Activated CD4-positive, alpha-beta memory T cell treated with anti-CD3 and anti-CD28 coated beads, Interleukin-2, amount 10 ng/mL, durations not matched to agents 7 days and 5 days (primary cell): ENCODE results near the gene NEMP2. TPM values are rescaled to one million over a fixed set of nuclear protein-coding genes. Genes with fewer than 3 reads are reported as not detected.

Experiments used
- CTCF ChIA-PET: fragments of 350-600 bp; sonication (Branson Sonifier 250); formaldehyde crosslinking; loops from one replicate; lab custom pipeline; 2021; ENCODE audit warnings: antibody characterized with exemption, inconsistent platforms; lab: Charles Lee
- POLR2A ChIA-PET: fragments of 350-600 bp; sonication (Branson Sonifier 250); formaldehyde crosslinking; loops from one replicate; lab custom pipeline; 2021; ENCODE audit warnings: antibody characterized with exemption; lab: Charles Lee
- DNase-seq: peaks from one replicate; pipeline ENCODE4 v3.0.0-alpha.2; 2020
- H3K27ac Mint-ChIP-seq: one replicate; pipeline ENCODE4 v1.8.0; 2021; ENCODE audit warnings: mild to moderate bottlenecking, mixed read lengths
- H3K27me3 Mint-ChIP-seq: one replicate; pipeline ENCODE4 v1.8.0; 2021; ENCODE audit warnings: mixed read lengths
- H3K36me3 Mint-ChIP-seq: one replicate; pipeline ENCODE4 v1.8.0; 2021; ENCODE audit warnings: low read depth, mixed read lengths
- H3K4me1 Mint-ChIP-seq: one replicate; pipeline ENCODE4 v1.8.0; 2021; ENCODE audit warnings: mixed read lengths
- H3K4me3 Mint-ChIP-seq: one replicate; pipeline ENCODE4 v1.8.0; 2021; ENCODE audit warnings: mild to moderate bottlenecking, mixed read lengths
- H3K9me3 Mint-ChIP-seq: one replicate; pipeline ENCODE4 v1.8.0; 2021; ENCODE audit warnings: mixed read lengths
- total RNA-seq, 2 experiments: library from RNA; stranded (reverse); gene quantifications; one replicate each; pipeline ENCODE4 v1.2.3, GENCODE V29; 2021

Gene NEMP2
- total RNA-seq, 2 experiments from 2014 or later: 18.9 to 19.1 TPM

- ChIA-PET CTCF (interaction anchor here (1.4 kb wide), 1 partner anchor 108 kb away, joined by 3 read pairs; no protein-coding TSS in a partner anchor), POLR2A (no interaction called here)
- Mint-ChIP-seq H3K27me3 (no peaks in the 10 kb centered on the region), H3K4me1 (peaks cover 5% of the 10 kb centered on the region), H3K27ac (no peak overlapping the region), H3K9me3 (peaks cover 13% of the 10 kb centered on the region), H3K4me3 (no peak overlapping the region), H3K36me3 (peaks cover 7% of the 10 kb centered on the region)
- no peak for DNase-seq
Measured at GRCh38 chr2:190571686-190572085, 37.2 kb upstream of the NEMP2 start.

- no peaks in the 10 kb centered on the region for H3K27me3 Mint-ChIP-seq
- H3K4me3 Mint-ChIP-seq: no peak overlapping the region
- DNase-seq: no peak
- ChIA-PET CTCF (interaction anchor here (1.4 kb wide), 1 partner anchor 109 kb away, joined by 3 read pairs; no protein-coding TSS in a partner anchor), POLR2A (interaction anchor here (0.9 kb wide), 1 partner anchor 9 kb away, joined by 3 read pairs; no protein-coding TSS in a partner anchor)
- H3K27ac Mint-ChIP-seq: no peak overlapping the region
- peaks cover 7% of the 10 kb centered on the region for H3K36me3 Mint-ChIP-seq
- peaks cover 15% of the 10 kb centered on the region for H3K9me3 Mint-ChIP-seq
- H3K4me1 Mint-ChIP-seq: peaks cover 5% of the 10 kb centered on the region
Measured at GRCh38 chr2:190570871-190571270, 36.3 kb upstream of the NEMP2 start.

GRCh38 chr2:190569994-190570755, 35.7 kb upstream of the NEMP2 start:
- H3K9me3 Mint-ChIP-seq: peaks cover 19% of the 10 kb centered on the region
- no peak for DNase-seq
- H3K27me3 Mint-ChIP-seq: no peaks in the 10 kb centered on the region
- H3K27ac Mint-ChIP-seq: no peak overlapping the region
- H3K4me3 Mint-ChIP-seq: no peak overlapping the region
- no peaks in the 10 kb centered on the region for H3K4me1 Mint-ChIP-seq
- H3K36me3 Mint-ChIP-seq: peaks cover 7% of the 10 kb centered on the region
- CTCF ChIA-PET: interaction anchor here (1.0 kb wide), 1 partner anchor 19 kb away, joined by 4 read pairs; no protein-coding TSS in a partner anchor
- POLR2A ChIA-PET: interaction anchor here (0.9 kb wide), 1 partner anchor 8 kb away, joined by 3 read pairs; no protein-coding TSS in a partner anchor

- no peak for DNase-seq
- CTCF ChIA-PET: no interaction called here
Measured at GRCh38 chr2:190564838-190565237, 30.3 kb upstream of the NEMP2 start.

GRCh38 chr2:190563646-190564045, 29.1 kb upstream of the NEMP2 start:
- POLR2A ChIA-PET: no interaction called here
- no peak overlapping the region for H3K4me3 Mint-ChIP-seq
- H3K4me1 Mint-ChIP-seq: peaks cover 5% of the 10 kb centered on the region
- peaks cover 9% of the 10 kb centered on the region for H3K36me3 Mint-ChIP-seq
- H3K27me3 Mint-ChIP-seq: no peaks in the 10 kb centered on the region
- peaks cover 19% of the 10 kb centered on the region for H3K9me3 Mint-ChIP-seq
- DNase-seq: no peak
- H3K27ac Mint-ChIP-seq: no peak overlapping the region
- CTCF ChIA-PET: no interaction called here

More at GRCh38 chr2:190564838-190565237, 30.3 kb upstream of the NEMP2 start:
- Mint-ChIP-seq H3K36me3 (peaks cover 9% of the 10 kb centered on the region), H3K27ac (no peak overlapping the region), H3K27me3 (no peaks in the 10 kb centered on the region), H3K4me1 (peaks cover 5% of the 10 kb centered on the region), H3K9me3 (peaks cover 19% of the 10 kb centered on the region), H3K4me3 (no peak overlapping the region)
- POLR2A ChIA-PET: no interaction called here

GRCh38 chr2:190563109-190563508, 28.6 kb upstream of the NEMP2 start:
- Mint-ChIP-seq H3K36me3 (peaks cover 9% of the 10 kb centered on the region), H3K9me3 (peaks cover 18% of the 10 kb centered on the region), H3K27me3 (no peaks in the 10 kb centered on the region), H3K4me1 (peaks cover 5% of the 10 kb centered on the region), H3K27ac (no peak overlapping the region), H3K4me3 (no peak overlapping the region)
- ChIA-PET CTCF (no interaction called here), POLR2A (no interaction called here)
- no peak for DNase-seq

- no peak overlapping the region for H3K4me3 Mint-ChIP-seq
- no peaks in the 10 kb centered on the region for H3K27me3 Mint-ChIP-seq
- H3K27ac Mint-ChIP-seq: no peak overlapping the region
- H3K9me3 Mint-ChIP-seq: peaks cover 10% of the 10 kb centered on the region
- POLR2A ChIA-PET: interaction anchor here (1.2 kb wide), 1 partner anchor 9 kb away, joined by 3 read pairs; no protein-coding TSS in a partner anchor
- peaks cover 5% of the 10 kb centered on the region for H3K4me1 Mint-ChIP-seq
- DNase-seq: no peak
- H3K36me3 Mint-ChIP-seq: peaks cover 7% of the 10 kb centered on the region
- CTCF ChIA-PET: interaction anchor here (1.0 kb wide), 1 partner anchor 12 kb away, joined by 3 read pairs; no protein-coding TSS in a partner anchor
Measured at GRCh38 chr2:190562121-190562520, 27.6 kb upstream of the NEMP2 start.

GRCh38 chr2:190561094-190561493, 26.6 kb upstream of the NEMP2 start:
- CTCF ChIA-PET: no interaction called here
- DNase-seq: no peak
- Mint-ChIP-seq H3K36me3 (peaks cover 2% of the 10 kb centered on the region), H3K4me3 (no peak overlapping the region), H3K4me1 (peaks cover 5% of the 10 kb centered on the region), H3K27me3 (no peaks in the 10 kb centered on the region), H3K27ac (no peak overlapping the region), H3K9me3 (peaks cover 4% of the 10 kb centered on the region)
- POLR2A ChIA-PET: no interaction called here

GRCh38 chr2:190554357-190555006, 20.0 kb upstream of the NEMP2 start:
- no peaks in the 10 kb centered on the region for H3K27me3 Mint-ChIP-seq
- H3K9me3 Mint-ChIP-seq: peaks cover 5% of the 10 kb centered on the region
- H3K4me3 Mint-ChIP-seq: no peak overlapping the region
- no peak overlapping the region for H3K27ac Mint-ChIP-seq
- no peak for DNase-seq
- peaks cover 9% of the 10 kb centered on the region for H3K36me3 Mint-ChIP-seq
- H3K4me1 Mint-ChIP-seq: peaks cover 6% of the 10 kb centered on the region
- POLR2A ChIA-PET: no interaction called here
- CTCF ChIA-PET: no interaction called here

- ChIA-PET POLR2A (interaction anchor here (1.4 kb wide), 1 partner anchor 20 kb away, joined by 3 read pairs; no protein-coding TSS in a partner anchor), CTCF (no interaction called here)
- Mint-ChIP-seq H3K4me1 (peaks cover 6% of the 10 kb centered on the region), H3K27ac (no peak overlapping the region), H3K36me3 (peaks cover 9% of the 10 kb centered on the region), H3K9me3 (peaks cover 5% of the 10 kb centered on the region), H3K4me3 (no peak overlapping the region), H3K27me3 (no peaks in the 10 kb centered on the region)
- no peak for DNase-seq
Measured at GRCh38 chr2:190553254-190553653, 18.7 kb upstream of the NEMP2 start.

GRCh38 chr2:190551928-190552327, 17.4 kb upstream of the NEMP2 start:
- DNase-seq: no peak
- Mint-ChIP-seq H3K4me1 (peaks cover 6% of the 10 kb centered on the region), H3K36me3 (peaks cover 9% of the 10 kb centered on the region), H3K27me3 (no peaks in the 10 kb centered on the region), H3K4me3 (no peak overlapping the region), H3K27ac (no peak overlapping the region), H3K9me3 (peaks cover 5% of the 10 kb centered on the region)
- ChIA-PET CTCF (interaction anchor here (0.8 kb wide), 1 partner anchor 17 kb away, joined by 4 read pairs; no protein-coding TSS in a partner anchor), POLR2A (interaction anchor here (0.9 kb wide), 1 partner anchor 17 kb away, joined by 3 read pairs; the partner anchor contains the start of gene NEMP2)

GRCh38 chr2:190550137-190550536, 15.6 kb upstream of the NEMP2 start:
- DNase-seq: no peak
- Mint-ChIP-seq H3K4me3 (no peak overlapping the region), H3K27me3 (no peaks in the 10 kb centered on the region), H3K27ac (no peak overlapping the region), H3K9me3 (no peaks in the 10 kb centered on the region), H3K36me3 (peaks cover 6% of the 10 kb centered on the region), H3K4me1 (peaks cover 6% of the 10 kb centered on the region)
- CTCF ChIA-PET: interaction anchor here (1.3 kb wide), 1 partner anchor 12 kb away, joined by 3 read pairs; no protein-coding TSS in a partner anchor
- POLR2A ChIA-PET: interaction anchor here (0.8 kb wide), 1 partner anchor 330 kb away, joined by 3 read pairs; no protein-coding TSS in a partner anchor

GRCh38 chr2:190547886-190548285, 13.4 kb upstream of the NEMP2 start:
- H3K27ac Mint-ChIP-seq: no peak overlapping the region
- H3K4me1 Mint-ChIP-seq: peaks cover 6% of the 10 kb centered on the region
- H3K27me3 Mint-ChIP-seq: no peaks in the 10 kb centered on the region
- no peak overlapping the region for H3K4me3 Mint-ChIP-seq
- no peak for DNase-seq
- CTCF ChIA-PET: no interaction called here
- POLR2A ChIA-PET: no interaction called here
- H3K9me3 Mint-ChIP-seq: no peaks in the 10 kb centered on the region
- H3K36me3 Mint-ChIP-seq: peaks cover 13% of the 10 kb centered on the region
